Panc1 (cell line): ENCODE measurements around the gene RAPGEF5.

Experiments
- CTCF ChIP-seq: fragments of 450-650 bp; IDR thresholded peaks from 2 replicates; pipeline ENCODE4 v1.5.1; 2017; ENCODE audit warnings: mild to moderate bottlenecking
- POLR2AphosphoS5 ChIP-seq: IDR thresholded peaks from 2 replicates; pipeline ENCODE4 v1.6.1; 2012; ENCODE audit warnings: mild to moderate bottlenecking, low read depth, low read length, moderate library complexity
- SIN3A ChIP-seq: IDR thresholded peaks from 2 replicates; pipeline ENCODE4 v1.6.1; 2012; ENCODE audit warnings: low read depth, mild to moderate bottlenecking, low read length, moderate library complexity, borderline replicate concordance; ENCODE audit not compliant: insufficient read depth

GRCh38 chr7:22371878-22372277, 14.9 kb upstream of the RAPGEF5 start:
- TF ChIP-seq CTCF (no peak), SIN3A (no peak), POLR2AphosphoS5 (no peak)
